NB4 (cell line): ENCODE results near the gene KRCC1.
"Not testable (repeated sequence)": the region's sequence is repeated elsewhere in the genome, so short reads cannot be mapped to it uniquely, and the experiment has no call there.

Source experiments
- DNase-seq: peaks from one replicate; pipeline ENCODE4 v3.0.0; 2010; ENCODE audit warnings: low read depth
- H3K4me3 ChIP-seq: one replicate; pipeline ENCODE4 v1.5.1; 2011; ENCODE audit warnings: mild to moderate bottlenecking, low read depth, low read length, moderate library complexity
- MAX ChIP-seq: IDR thresholded peaks from 2 replicates; pipeline ENCODE4 v1.6.1; 2011; ENCODE audit warnings: low read depth, low read length
- MYC ChIP-seq: IDR thresholded peaks from 2 replicates; pipeline ENCODE4 v1.6.1; 2011; ENCODE audit warnings: low read depth, low read length
- POLR2A ChIP-seq: IDR thresholded peaks from 2 replicates; pipeline ENCODE4 v1.6.1; 2011; ENCODE audit warnings: mild to moderate bottlenecking; ENCODE audit not compliant: insufficient read length; ENCODE audit errors: extremely low read depth
- TF ChIP-seq, protein P1 (sequence below): IDR thresholded peaks from one replicate; pipeline ENCODE4 v1.5.1; 2012; ENCODE audit warnings: low read depth, low read length

KRCC1 gene

DNA sequence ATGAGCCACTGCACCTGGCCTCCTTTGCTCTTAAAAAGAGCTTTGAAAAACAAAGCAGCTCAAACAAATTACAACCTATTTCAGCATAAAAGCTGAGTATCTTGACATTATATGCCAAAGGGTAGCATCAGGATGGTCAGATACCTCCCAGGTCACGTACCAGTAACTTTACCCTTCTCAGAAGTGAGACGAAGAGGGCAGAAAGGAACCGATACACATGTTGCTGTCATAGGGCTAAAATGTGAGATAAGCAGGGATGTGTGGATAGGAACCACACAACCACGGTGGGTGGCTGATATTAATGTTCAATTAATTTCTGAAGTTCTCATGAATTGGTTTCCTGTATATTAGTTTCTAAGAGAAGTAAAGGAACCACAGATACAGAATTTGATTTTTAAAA is 26.7 kb downstream of the KRCC1 start:
- TF ChIP-seq MYC, result no peak
- TF ChIP-seq, protein P1, sequence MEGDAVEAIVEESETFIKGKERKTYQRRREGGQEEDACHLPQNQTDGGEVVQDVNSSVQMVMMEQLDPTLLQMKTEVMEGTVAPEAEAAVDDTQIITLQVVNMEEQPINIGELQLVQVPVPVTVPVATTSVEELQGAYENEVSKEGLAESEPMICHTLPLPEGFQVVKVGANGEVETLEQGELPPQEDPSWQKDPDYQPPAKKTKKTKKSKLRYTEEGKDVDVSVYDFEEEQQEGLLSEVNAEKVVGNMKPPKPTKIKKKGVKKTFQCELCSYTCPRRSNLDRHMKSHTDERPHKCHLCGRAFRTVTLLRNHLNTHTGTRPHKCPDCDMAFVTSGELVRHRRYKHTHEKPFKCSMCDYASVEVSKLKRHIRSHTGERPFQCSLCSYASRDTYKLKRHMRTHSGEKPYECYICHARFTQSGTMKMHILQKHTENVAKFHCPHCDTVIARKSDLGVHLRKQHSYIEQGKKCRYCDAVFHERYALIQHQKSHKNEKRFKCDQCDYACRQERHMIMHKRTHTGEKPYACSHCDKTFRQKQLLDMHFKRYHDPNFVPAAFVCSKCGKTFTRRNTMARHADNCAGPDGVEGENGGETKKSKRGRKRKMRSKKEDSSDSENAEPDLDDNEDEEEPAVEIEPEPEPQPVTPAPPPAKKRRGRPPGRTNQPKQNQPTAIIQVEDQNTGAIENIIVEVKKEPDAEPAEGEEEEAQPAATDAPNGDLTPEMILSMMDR, result no peak
- TF ChIP-seq MAX, result no peak
- TF ChIP-seq POLR2A, result no peak
- no peak overlapping the region for H3K4me3 ChIP-seq
- no peak for DNase-seq

GRCh38 chr2:88027697-88028389 is 27.7 kb downstream of the KRCC1 start:
- H3K4me3 ChIP-seq, result no peak overlapping the region
- TF ChIP-seq MAX, result no peak
- no peak for TF ChIP-seq POLR2A
- TF ChIP-seq MYC, result no peak
- TF ChIP-seq, protein P1, result no peak
- no peak for DNase-seq

- no peak for DNase-seq
- H3K4me3 ChIP-seq, result no peak overlapping the region
Measured at GRCh38 chr2:88024509-88024908, 31.1 kb downstream of the KRCC1 start.

DNA sequence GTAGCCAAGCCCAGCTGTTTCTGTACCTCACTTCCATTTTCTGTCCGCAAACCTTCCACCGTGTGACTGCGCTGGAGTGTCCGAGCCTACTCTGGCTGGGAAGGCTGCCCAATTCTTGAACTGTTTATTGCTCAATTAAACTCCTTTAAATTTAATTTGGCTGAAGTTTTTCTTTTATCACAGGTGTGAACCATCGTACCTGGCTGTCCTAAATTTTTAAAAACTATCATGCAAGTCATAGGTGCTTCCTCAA is 33.0 kb downstream of the KRCC1 start:
- TF ChIP-seq, protein P1, result no peak
- TF ChIP-seq MYC, result no peak
- no peak for TF ChIP-seq POLR2A
- no peak for TF ChIP-seq MAX
- DNase-seq, result no peak

More at GRCh38 chr2:88024509-88024908, 31.1 kb downstream of the KRCC1 start:
- TF ChIP-seq POLR2A (no peak), MYC (no peak), MAX (no peak)
- TF ChIP-seq, protein P1, result no peak

DNA sequence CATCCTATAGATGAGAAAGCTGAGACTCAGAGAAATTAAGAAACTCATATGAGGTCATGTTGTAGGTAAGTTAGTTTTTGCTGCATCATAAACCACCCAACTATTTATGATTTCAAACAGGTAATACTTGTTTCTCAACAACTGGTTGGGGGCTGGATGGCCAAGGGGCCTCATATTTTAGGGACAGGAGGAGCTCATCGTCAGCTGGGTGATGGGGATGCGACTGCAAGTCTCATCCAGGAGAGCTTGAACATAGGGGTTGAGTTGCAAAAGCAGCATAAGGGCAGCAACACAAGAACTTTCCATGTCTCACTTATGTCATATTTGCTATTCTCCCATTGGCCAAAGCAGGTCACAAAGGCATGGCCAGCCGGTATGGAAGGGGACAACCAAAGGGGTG is 35.6 kb downstream of the KRCC1 start:
- no peak for DNase-seq
- H3K4me3 ChIP-seq, result no peak overlapping the region
- TF ChIP-seq POLR2A (no peak), MAX (no peak), MYC (no peak)
- TF ChIP-seq, protein P1, result no peak

More for the DNA sequence above, 33.0 kb downstream of the KRCC1 start:
- H3K4me3 ChIP-seq, result no peak overlapping the region

- no peak overlapping the region for H3K4me3 ChIP-seq
- TF ChIP-seq MYC, result no peak
- no peak for TF ChIP-seq POLR2A
- TF ChIP-seq, protein P1, result no peak
- TF ChIP-seq MAX, result no peak
- no peak for DNase-seq
Measured at GRCh38 chr2:88018909-88019308, 36.7 kb downstream of the KRCC1 start.

- H3K4me3 ChIP-seq, DNase-seq: not testable (repeated sequence)
Measured at GRCh38 chr2:88018077-88018805, 37.3 kb downstream of the KRCC1 start.

DNA sequence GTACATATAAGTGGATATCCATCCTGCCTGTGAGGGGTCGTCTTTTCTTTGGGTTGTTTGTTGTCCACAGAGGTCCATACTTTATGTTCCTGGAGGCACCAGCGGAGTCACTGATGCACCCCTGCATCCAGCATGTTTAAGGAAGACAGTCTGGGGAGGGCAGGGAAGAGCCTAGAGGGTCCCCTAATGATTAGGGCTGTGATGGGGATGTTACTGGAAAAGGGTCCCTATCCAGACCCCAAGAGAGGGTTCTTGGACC is 37.9 kb downstream of the KRCC1 start:
- H3K4me3 ChIP-seq, result not testable (repeated sequence)

More for the DNA sequence above, 37.9 kb downstream of the KRCC1 start:
- not testable (repeated sequence) for DNase-seq
